ENCODE measurements around the gene PTDSS2.

- TF ChIP-seq CTCF (conservative IDR thresholded peaks at IDR 0.05; ENCODE audit: low read length) (no peak), EZH2phosphoT487 (IDR thresholded peaks at IDR 0.05; ENCODE audit: borderline replicate concordance) (no peak)
These were observed 44.9 kb downstream of the PTDSS2 start for GRCh38 chr11:494761-495536.
